GM12878 (cell line): Measurements from ENCODE around the gene EXOC4. TPM values are rescaled to one million over a fixed set of nuclear protein-coding genes. Genes with fewer than 3 reads are reported as not detected.

ENCODE experiments used
- ATAC-seq: fragments of 200-7000 bp; cut with Tn5 transposase; 3 replicates; pipeline ENCODE4 v1.9.1; 2020; ENCODE audit warnings: mild to moderate bottlenecking, moderate library complexity
- BruUV-seq: library from RNA; stranded (reverse); fragments of 400-500 nt; replicated peaks from 2 replicates; lab custom pipeline; 2021; lab: Mats Ljungman, UMichigan
- CTCF ChIA-PET: fragments of 300-600 bp; sonication (Branson Sonifier 250); formaldehyde crosslinking; extraction: SDS; loops from one replicate; lab custom pipeline; 2021; ENCODE audit warnings: inconsistent platforms; lab: Yijun Ruan, JAX
- POLR2A ChIA-PET: fragments of 350-600 bp; formaldehyde crosslinking; extraction: SDS; loops from one replicate; lab custom pipeline; 2021; ENCODE audit warnings: inconsistent platforms; lab: Charles Lee
- RAD21 ChIA-PET: fragments of 300-600 bp; sonication (Branson Sonifier 250); formaldehyde crosslinking; loops from one replicate; lab custom pipeline; 2023; ENCODE audit warnings: antibody characterized with exemption; ENCODE audit not compliant: unreplicated experiment; lab: Charles Lee
- SMC1A ChIA-PET: fragments of 300-600 bp; sonication (Branson Sonifier 250); formaldehyde crosslinking; loops from one replicate; lab custom pipeline; 2023; ENCODE audit not compliant: unreplicated experiment, uncharacterized antibody; lab: Charles Lee
- DNase-seq: peaks from one replicate; pipeline ENCODE4 v3.0.0-alpha.2; 2011; ENCODE audit warnings: low read depth, low spot score
- FAIRE-seq: peaks from 3 replicates; lab custom pipeline; 2011; peaks lifted over from hg19 to GRCh38; lab: Jason Lieb, UNC
- H2AFZ ChIP-seq: 2 replicates; pipeline ENCODE4 v1.6.0; 2011; ENCODE audit warnings: low read depth, low read length, control low read depth; ENCODE audit not compliant: control insufficient read depth
- H3K27ac ChIP-seq: 2 replicates; pipeline ENCODE4 v1.5.1; 2011; ENCODE audit warnings: control low read depth; ENCODE audit not compliant: control insufficient read depth, insufficient read depth
- H3K27me3 ChIP-seq, 2 experiments: replicated peaks in 1 of 2; 2 replicates each; pipeline versions ENCODE4 v1.6.0 to v1.6.1; 2011; ENCODE audit warnings: low read length in 1 of 2; ENCODE audit not compliant: control insufficient read depth in 2 of 2, insufficient read depth in 2 of 2
- H3K36me3 ChIP-seq, 2 experiments: 2 replicates each; pipeline ENCODE4 v1.5.1; 2011; ENCODE audit warnings: low read length in 1 of 2; ENCODE audit not compliant: control insufficient read depth in 2 of 2, insufficient read depth in 2 of 2
- H3K4me1 ChIP-seq: 2 replicates; pipeline ENCODE4 v1.6.1; 2011; ENCODE audit warnings: mild to moderate bottlenecking, low read length, moderate library complexity, mixed read lengths; ENCODE audit not compliant: control insufficient read depth, insufficient read depth
- H3K4me2 ChIP-seq: 2 replicates; pipeline ENCODE4 v1.6.0; 2011; ENCODE audit warnings: control low read depth; ENCODE audit not compliant: control insufficient read depth, insufficient read depth
- H3K4me3 ChIP-seq: fragments of 200-600 bp; sonication (generic); 2 replicates; pipeline ENCODE4 v1.5.1; 2016
- H3K79me2 ChIP-seq: 2 replicates; pipeline ENCODE4 v1.6.0; 2011; ENCODE audit warnings: low read length; ENCODE audit not compliant: control insufficient read depth, insufficient read depth
- H3K9ac ChIP-seq: 2 replicates; pipeline ENCODE4 v1.8.0; 2011; ENCODE audit warnings: low read length, control low read depth, mixed read lengths; ENCODE audit not compliant: control insufficient read depth, insufficient read depth
- H3K9me3 ChIP-seq: replicated peaks from 3 replicates; pipeline ENCODE4 v1.5.1; 2011; ENCODE audit warnings: mild to moderate bottlenecking, low read length; ENCODE audit not compliant: control insufficient read depth, insufficient read depth
- H4K20me1 ChIP-seq: 2 replicates; pipeline ENCODE4 v1.6.0; 2011; ENCODE audit not compliant: control insufficient read depth, insufficient read depth
- CTCF ChIP-seq, 3 experiments: IDR thresholded peaks in 2 of 3; conservative IDR thresholded peaks in 1 of 3; 2 replicates each; pipeline ENCODE4 v1.5.1; 2011; ENCODE audit warnings: low read depth in 3 of 3, low read length in 3 of 3, mild to moderate bottlenecking in 3 of 3, control low read depth in 2 of 3, moderate library complexity in 2 of 3, inconsistent platforms in 1 of 3, mixed read lengths in 1 of 3; ENCODE audit not compliant: control insufficient read depth in 2 of 3, insufficient read depth in 1 of 3; ENCODE audit errors: extremely low read depth in 1 of 3
- FOXM1 ChIP-seq: IDR thresholded peaks from 2 replicates; pipeline ENCODE4 v1.6.1; 2012; ENCODE audit warnings: low read depth, mild to moderate bottlenecking, inconsistent platforms, low read length, moderate library complexity
- HDGF ChIP-seq: fragments of 450-650 bp; IDR thresholded peaks from 2 replicates; pipeline ENCODE4 v1.6.1; 2016; ENCODE audit warnings: antibody characterized with exemption
- MTA3 ChIP-seq: IDR thresholded peaks from 2 replicates; pipeline ENCODE4 v1.6.1; 2012; ENCODE audit warnings: low read length, inconsistent platforms, borderline replicate concordance
- POLR2AphosphoS5 ChIP-seq: IDR thresholded peaks from 2 replicates; pipeline ENCODE4 v1.6.1; 2011; ENCODE audit warnings: mild to moderate bottlenecking, low read length, inconsistent platforms
- RAD21 ChIP-seq: IDR thresholded peaks from 2 replicates; pipeline ENCODE4 v1.6.1; 2011; ENCODE audit warnings: mild to moderate bottlenecking, low read depth, low read length, moderate library complexity; ENCODE audit not compliant: insufficient read depth
- RBBP5 ChIP-seq: fragments of 200-600 bp; sonication (generic); conservative IDR thresholded peaks from 2 replicates; pipeline ENCODE4 v1.6.1; 2016
- SMC3 ChIP-seq: IDR thresholded peaks from 2 replicates; pipeline ENCODE4 v1.6.1; 2011; ENCODE audit warnings: low read length, improper control_type of control experiment, borderline replicate concordance
- SP1 ChIP-seq: IDR thresholded peaks from one replicate; pipeline ENCODE4 v1.6.1; 2011; ENCODE audit warnings: low read depth, low read length
- SREBF1 ChIP-seq: IDR thresholded peaks from 2 replicates; pipeline ENCODE4 v1.6.1; 2012; ENCODE audit warnings: mild to moderate bottlenecking, low read length
- SRF ChIP-seq, 2 experiments: IDR thresholded peaks; 2 replicates each; pipeline ENCODE4 v1.6.1; 2011; ENCODE audit warnings: low read depth in 2 of 2, low read length in 2 of 2, mild to moderate bottlenecking in 1 of 2, moderate library complexity in 1 of 2
- TCF7 ChIP-seq: IDR thresholded peaks from 2 replicates; pipeline ENCODE4 v1.6.1; 2014; ENCODE audit warnings: antibody characterized with exemption, borderline replicate concordance
- WRNIP1 ChIP-seq: IDR thresholded peaks from 2 replicates; pipeline ENCODE4 v1.6.1; 2011; ENCODE audit warnings: low read depth, low read length, improper control_type of control experiment, borderline replicate concordance
- YY1 ChIP-seq: IDR thresholded peaks from 2 replicates; pipeline ENCODE4 v1.6.1; 2011; ENCODE audit warnings: low read depth, mild to moderate bottlenecking, low read length
- WGBS: methylation state at CpG from one replicate; pipeline ENCODE4 v1.1.6; 2016; ENCODE audit warnings: low lambda C conversion rate; ENCODE audit not compliant: insufficient replicate concordance, insufficient coverage; ENCODE audit errors: missing lambda C conversion rate; 5-methylcytosine and 5-hydroxymethylcytosine counted together
- in situ Hi-C: fragments of 300-500 bp; cut with MboI; formaldehyde crosslinking; loops from 9 replicates; pipeline ENCODE4 v1.14.3; 2018; ENCODE audit warnings: mixed read lengths
- intact Hi-C: fragments of 100-400 bp; cut with micrococcal nuclease; formaldehyde crosslinking; loops from one replicate; pipeline ENCODE4 v1.14.2; 2022; ENCODE audit not compliant: unreplicated experiment
- polyA plus RNA-seq, 11 experiments: library from polyadenylated mRNA; depleted of rRNA in 4 of 11; unstranded in 6 of 11; stranded (reverse) in 5 of 11; fragments of >200 nt; fragmentation: Nextera tagmentation in 4 of 11; fragmentation: Illumina TruSeq in 1 of 11; extraction: Ambion mirVana in 4 of 11; extraction: Trizol in 1 of 11; gene quantifications; 1 replicate in 1 of 11; 2 replicates in 10 of 11; pipeline versions ENCODE4 v1.2.1 to v1.2.3, GENCODE V29; 2011 to 2016; ENCODE audit warnings: inconsistent platforms in 2 of 11, missing spikeins in 2 of 11, low read depth in 1 of 11
- total RNA-seq, 4 experiments: library from RNA; depleted of rRNA in 3 of 4; stranded (reverse); fragments of >200 nt in 3 of 4; fragmentation: Illumina TruSeq in 1 of 4; extraction: Trizol in 1 of 4; gene quantifications; 2 replicates each; pipeline versions ENCODE4 v1.2.1 to v1.2.3, GENCODE V29; 2013 to 2021
- TF ChIP-seq, protein P1 (sequence below): fragments of 450-650 bp; formaldehyde crosslinking; IDR thresholded peaks from 2 replicates; pipeline ENCODE4 v1.5.0; 2022; ENCODE audit warnings: mild to moderate bottlenecking, missing genetic modification characterization

EXOC4 gene
- total and polyA plus RNA-seq, 10 of the 15 experiments (the other 5 are each of a cell fraction or from before 2014, with no cell fraction given) = 13.2 to 44.5 (median 29.6) TPM

GRCh38 chr7:133433165-133433812 is 180.4 kb downstream of the EXOC4 start (continued):
- TF ChIP-seq, protein P1, sequence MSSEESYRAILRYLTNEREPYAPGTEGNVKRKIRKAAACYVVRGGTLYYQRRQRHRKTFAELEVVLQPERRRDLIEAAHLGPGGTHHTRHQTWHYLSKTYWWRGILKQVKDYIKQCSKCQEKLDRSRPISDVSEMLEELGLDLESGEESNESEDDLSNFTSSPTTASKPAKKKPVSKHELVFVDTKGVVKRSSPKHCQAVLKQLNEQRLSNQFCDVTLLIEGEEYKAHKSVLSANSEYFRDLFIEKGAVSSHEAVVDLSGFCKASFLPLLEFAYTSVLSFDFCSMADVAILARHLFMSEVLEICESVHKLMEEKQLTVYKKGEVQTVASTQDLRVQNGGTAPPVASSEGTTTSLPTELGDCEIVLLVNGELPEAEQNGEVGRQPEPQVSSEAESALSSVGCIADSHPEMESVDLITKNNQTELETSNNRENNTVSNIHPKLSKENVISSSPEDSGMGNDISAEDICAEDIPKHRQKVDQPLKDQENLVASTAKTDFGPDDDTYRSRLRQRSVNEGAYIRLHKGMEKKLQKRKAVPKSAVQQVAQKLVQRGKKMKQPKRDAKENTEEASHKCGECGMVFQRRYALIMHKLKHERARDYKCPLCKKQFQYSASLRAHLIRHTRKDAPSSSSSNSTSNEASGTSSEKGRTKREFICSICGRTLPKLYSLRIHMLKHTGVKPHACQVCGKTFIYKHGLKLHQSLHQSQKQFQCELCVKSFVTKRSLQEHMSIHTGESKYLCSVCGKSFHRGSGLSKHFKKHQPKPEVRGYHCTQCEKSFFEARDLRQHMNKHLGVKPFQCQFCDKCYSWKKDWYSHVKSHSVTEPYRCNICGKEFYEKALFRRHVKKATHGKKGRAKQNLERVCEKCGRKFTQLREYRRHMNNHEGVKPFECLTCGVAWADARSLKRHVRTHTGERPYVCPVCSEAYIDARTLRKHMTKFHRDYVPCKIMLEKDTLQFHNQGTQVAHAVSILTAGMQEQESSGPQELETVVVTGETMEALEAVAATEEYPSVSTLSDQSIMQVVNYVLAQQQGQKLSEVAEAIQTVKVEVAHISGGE (CRISPR knock-in tag) = no peak

DNA sequence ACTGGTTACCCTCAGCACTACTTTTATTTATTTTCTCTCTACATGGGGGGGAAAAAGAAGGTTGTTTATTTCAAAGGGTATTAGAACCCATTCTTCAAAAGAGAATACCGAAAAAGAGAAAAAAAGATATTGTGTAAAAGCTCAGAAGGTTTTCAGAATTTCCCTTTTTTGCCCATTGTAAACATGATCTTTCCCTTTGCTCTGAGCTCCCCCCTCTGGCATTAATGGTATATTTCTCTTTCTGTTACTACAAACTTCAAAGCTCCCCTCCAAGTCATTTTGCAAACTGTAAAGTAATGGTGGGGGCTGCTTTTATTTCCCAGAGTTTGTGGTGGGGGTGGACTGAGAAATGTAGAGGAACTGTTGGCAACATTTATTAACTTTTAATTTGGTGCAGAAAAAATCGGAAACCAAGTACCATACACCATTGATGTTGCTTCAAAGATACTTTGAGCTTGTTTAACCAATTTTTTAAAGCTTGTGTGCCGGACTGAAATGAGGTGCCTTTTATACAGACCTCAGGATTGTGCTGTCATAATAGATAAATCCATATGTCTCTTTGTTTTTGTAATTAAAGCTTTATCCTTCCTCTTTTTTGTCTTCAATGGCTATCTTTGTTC is 181.5 kb downstream of the EXOC4 start:
- RAD21 ChIA-PET = interaction anchor here (0.8 to 1.6 kb wide), 17 partner anchors 10 to 1116 kb away, joined by 3 to 9 read pairs (median 4); no protein-coding TSS in a partner anchor
- CTCF ChIA-PET = interaction anchor here (0.7 to 4.6 kb wide), 37 partner anchors 10 to 1116 kb away, joined by 3 to 25 read pairs (median 4); no protein-coding TSS in a partner anchor
- SMC1A ChIA-PET = interaction anchor here (0.6 to 2.2 kb wide), 27 partner anchors 9 to 854 kb away, joined by 3 to 11 read pairs (median 3); no protein-coding TSS in a partner anchor
- intact Hi-C loops (loop anchor here (2.0 to 5.0 kb wide), 2 partner anchors 727 to 1116 kb away; no protein-coding TSS in a partner anchor), in situ Hi-C loops (loop anchor here (25.0 kb wide), 1 partner anchor 1122 kb away; no protein-coding TSS in a partner anchor)
- DNase-seq (no peak), FAIRE-seq (no peak), ATAC-seq (peak; percentile 68)
- BruUV-seq = no TSS peak
- Histone ChIP-seq H3K9ac (no peak overlapping the region), H4K20me1 (no peaks in the 10 kb centered on the region), H3K4me2 (no peak overlapping the region), H3K79me2 (no peaks in the 10 kb centered on the region), H2AFZ (no peak overlapping the region), H3K27me3 (no peaks in the 10 kb centered on the region), H3K36me3 (no peaks in the 10 kb centered on the region), H3K27ac (no peak overlapping the region), H3K4me3 (no peak overlapping the region), H3K9me3 (no peaks in the 10 kb centered on the region), H3K4me1 (no peaks in the 10 kb centered on the region)
- WGBS = 63% methylated on average over 3 of the region's 3 CpGs
- POLR2A ChIA-PET = interaction anchor here (0.6 kb wide), 1 partner anchor 876 kb away, joined by 4 read pairs; no protein-coding TSS in a partner anchor
- TF ChIP-seq SP1 (no peak), POLR2AphosphoS5 (no peak), SREBF1 (no peak), HDGF (no peak), RBBP5 (no peak), WRNIP1 (no peak), SRF (IDR thresholded peaks at IDR 0.05; ENCODE audit: low read depth in 2 of 2, low read length in 2 of 2) (no peak), SMC3 (peak; percentile 55), MTA3 (no peak), FOXM1 (peak; percentile 15; the same call in 1 of the 2 replicates), YY1 (no peak), TCF7 (no peak), CTCF (IDR thresholded peaks at IDR 0.05 in 2 of 3, conservative IDR thresholded peaks at IDR 0.05 in 1 of 3; ENCODE audit: control insufficient read depth in 2 of 3, extremely low read depth in 1 of 3, insufficient read depth in 1 of 3, low read depth in 3 of 3, low read length in 3 of 3) (peak; percentile 34 to 67 (median 45); a peak in 5 of 6 replicates), RAD21 (peak; percentile 87)
